ENCODE measurements around the gene OR8D2.
A peak's percentile ranks its signal among the peaks of the same experiment; 100 is the strongest.
"Not testable (repeated sequence)": the region's sequence is repeated elsewhere in the genome, so short reads cannot be mapped to it uniquely, and the experiment has no call there.

OR8D2 gene

DNA sequence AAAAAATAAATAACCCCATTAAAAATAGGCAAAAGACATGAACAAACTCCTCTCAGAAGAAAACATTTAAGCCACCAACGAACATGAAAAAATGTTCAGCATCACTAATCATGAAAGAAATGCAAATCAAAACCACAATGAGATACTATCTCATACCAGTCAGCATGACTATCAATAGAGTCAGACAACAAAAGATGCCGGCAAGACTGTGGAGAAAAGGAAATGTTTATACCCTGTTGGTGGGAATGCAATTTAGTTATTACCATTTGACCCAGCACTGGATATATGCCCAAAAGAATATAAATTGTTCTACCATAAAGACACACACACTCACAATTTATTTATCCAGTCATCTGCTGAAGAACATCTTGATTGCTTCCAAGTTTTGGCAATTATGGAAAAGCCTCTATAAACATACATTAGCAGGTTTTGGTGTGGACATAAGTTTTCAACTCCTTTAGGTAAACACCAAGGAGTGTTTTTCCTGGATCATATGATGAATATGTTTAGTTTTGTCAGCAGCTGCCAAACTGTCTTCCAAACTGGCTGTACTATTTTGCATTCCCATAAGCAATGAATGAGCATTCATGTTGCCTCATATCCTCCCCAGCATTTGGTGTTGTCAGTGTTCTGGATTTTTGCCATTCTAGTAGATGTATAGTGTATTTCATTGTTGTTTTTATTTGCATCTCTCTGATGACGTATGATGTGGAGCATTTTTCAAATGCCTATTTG lies 34.2 kb downstream of the OR8D2 start:
- DNase-seq: no peak

DNA sequence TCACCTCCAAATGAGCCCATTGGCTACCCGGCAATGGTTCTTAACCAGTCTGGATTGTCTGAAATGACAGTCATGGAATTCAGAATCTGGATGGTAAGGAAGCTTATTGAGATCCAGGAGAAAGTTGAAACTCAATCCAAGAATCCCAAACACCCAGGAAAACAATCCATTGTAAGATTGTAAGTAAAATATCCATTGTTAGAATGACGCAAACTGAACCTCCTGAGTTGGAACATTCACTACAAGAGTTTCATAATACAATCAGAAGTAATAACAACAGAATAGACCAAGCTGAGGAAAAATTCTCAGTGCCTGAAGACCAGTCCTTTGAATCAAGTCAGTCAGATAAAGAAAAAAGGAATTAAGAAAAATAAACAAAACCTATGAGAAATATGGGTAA lies 41.7 kb downstream of the OR8D2 start:
- DNase-seq: no peak

DNA sequence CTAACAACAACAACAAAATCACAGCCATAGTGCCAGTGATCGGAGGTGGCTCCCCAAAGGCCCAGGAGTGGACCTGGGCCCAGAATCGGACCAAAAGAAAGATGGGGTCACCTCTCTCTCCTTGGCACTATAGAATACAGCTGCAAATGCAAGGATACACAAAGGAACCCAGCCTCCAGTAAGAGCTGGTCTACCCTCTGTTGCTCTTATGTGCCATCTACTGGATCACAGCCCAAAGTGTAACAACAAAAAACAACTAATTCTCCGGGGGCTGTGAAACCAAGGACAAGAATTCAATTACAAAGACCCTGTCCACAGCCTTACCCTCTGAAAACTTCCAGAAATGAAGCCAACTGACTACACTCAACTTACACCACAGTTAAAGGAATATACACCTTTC lies 42.2 kb downstream of the OR8D2 start:
- DNase-seq: peak; percentile 35 to 50

DNA sequence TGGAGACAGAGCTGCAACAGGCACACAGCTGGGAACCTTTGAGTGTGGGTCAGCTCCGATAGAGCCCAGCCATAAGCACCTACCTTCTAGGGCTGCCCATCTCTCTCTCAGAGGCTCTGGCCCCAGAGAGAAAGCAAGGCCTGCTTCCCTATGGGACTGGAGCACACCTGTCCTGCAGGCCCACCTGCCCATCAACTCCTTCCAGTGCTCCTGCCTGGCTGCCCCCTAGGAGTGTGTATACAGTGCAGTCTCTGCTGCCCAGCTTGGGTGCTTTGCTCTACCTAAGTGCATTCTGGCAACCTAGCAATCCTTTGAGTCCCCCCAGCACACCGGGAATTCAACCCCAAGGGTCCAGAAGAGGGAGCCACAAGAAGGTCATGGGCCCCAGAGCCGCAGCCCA lies 42.8 kb downstream of the OR8D2 start:
- no peak for DNase-seq

DNA sequence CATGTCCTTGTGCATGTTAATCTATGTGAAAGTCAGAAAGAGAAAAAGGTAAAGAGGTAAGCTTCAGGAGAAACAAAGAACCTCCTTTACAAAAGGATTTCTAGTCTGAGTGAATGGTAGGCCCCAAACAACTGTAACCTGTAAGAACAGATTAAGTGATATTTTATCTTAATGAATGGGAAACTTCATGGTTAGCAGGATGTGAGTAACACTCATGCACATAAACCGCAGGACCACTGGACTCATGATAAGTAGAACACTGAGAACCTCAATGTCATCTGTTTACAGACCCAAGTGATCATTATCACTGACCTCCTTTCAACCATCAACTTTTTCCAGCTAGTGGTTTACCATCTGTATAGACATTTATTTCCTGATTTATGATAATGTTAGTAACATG lies 43.9 kb downstream of the OR8D2 start:
- DNase-seq: peak; percentile 12 to 21

DNA sequence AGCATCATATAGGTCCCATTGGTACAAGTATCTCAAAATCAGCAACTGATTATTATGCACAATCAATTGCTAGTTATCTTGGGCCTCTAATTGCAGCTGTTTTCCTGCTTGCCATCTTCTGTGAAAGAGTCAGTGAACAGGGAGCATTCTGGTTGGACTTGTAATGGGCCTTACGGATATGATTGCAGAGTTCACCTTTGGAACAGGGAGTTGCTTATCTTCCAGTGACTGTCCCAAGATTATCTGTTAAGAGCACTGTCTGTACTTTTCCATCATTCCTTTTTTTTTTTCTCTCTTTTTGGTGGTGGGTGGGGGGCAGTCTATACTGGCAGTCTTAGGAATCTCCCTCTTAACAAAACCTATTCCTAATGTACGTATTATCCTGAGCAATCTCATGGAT lies 46.0 kb downstream of the OR8D2 start:
- DNase-seq: no peak

DNA sequence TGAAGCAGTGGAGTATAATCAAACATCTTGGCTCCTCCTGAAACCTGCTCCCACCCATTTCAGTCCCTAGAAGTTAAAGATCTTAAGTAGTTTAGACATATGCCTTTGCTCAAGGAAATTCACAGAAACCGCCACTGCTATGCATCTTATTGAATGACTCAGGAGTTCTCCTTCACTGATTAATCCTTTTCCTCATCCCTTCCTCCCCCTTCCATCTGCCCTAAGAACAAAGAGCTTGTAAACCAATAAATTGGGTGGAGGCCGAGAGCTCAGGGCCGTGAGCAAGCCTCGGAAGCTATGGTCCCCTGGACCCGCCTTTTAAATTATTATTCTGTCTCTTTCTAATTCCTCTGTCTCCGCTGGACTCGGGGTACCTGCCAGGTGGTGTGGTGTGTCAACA lies 49.1 kb downstream of the OR8D2 start:
- DNase-seq: not testable (repeated sequence)
